Endothelial cell of umbilical vein (primary cell): ENCODE results near the gene DNAJC18. TPM values are rescaled to one million over a fixed set of nuclear protein-coding genes. Genes with fewer than 3 reads are reported as not detected.

Experiments
- BruUV-seq: library from RNA; stranded (reverse); fragments of 400-500 nt; replicated peaks from 2 replicates; lab custom pipeline; 2021; lab: Mats Ljungman, UMichigan
- CTCF ChIA-PET: fragments of 300-600, 350-600 bp; sonication (Branson Sonifier 250); formaldehyde crosslinking; loops from one replicate; lab custom pipeline; 2021; ENCODE audit warnings: antibody characterized with exemption, inconsistent platforms; lab: Charles Lee
- POLR2A ChIA-PET: fragments of 300-600, 350-600 bp; sonication (Branson Sonifier 250); formaldehyde crosslinking; loops from one replicate; lab custom pipeline; 2021; ENCODE audit warnings: antibody characterized with exemption, inconsistent platforms; lab: Charles Lee
- DNase-seq: peaks from one replicate; pipeline ENCODE4 v3.0.0-alpha.2; 2011; ENCODE audit warnings: low read depth, low spot score
- FAIRE-seq: peaks from 2 replicates; lab custom pipeline; 2011; peaks lifted over from hg19 to GRCh38; lab: Jason Lieb, UNC
- H2AFZ ChIP-seq: 2 replicates; pipeline ENCODE4 v1.6.0; 2012; ENCODE audit warnings: low read depth, low read length, control low read depth, inconsistent platforms
- H3K27ac ChIP-seq: 2 replicates; pipeline ENCODE4 v1.5.1; 2011; ENCODE audit warnings: low read depth, mild to moderate bottlenecking, control low read depth, low read length, moderate library complexity; ENCODE audit not compliant: insufficient read depth
- H3K27me3 ChIP-seq, 2 experiments: 2 replicates each; pipeline versions ENCODE4 v1.6.0 to v1.6.1; 2011; ENCODE audit warnings: low read length in 2 of 2, mixed read lengths in 1 of 2; ENCODE audit not compliant: control insufficient read depth in 2 of 2, insufficient read depth in 2 of 2
- H3K36me3 ChIP-seq, 2 experiments: 2 replicates in 1 of 2; 3 replicates in 1 of 2; pipeline ENCODE4 v1.5.1; 2011; ENCODE audit warnings: low read length in 2 of 2, mild to moderate bottlenecking in 1 of 2, moderate library complexity in 1 of 2; ENCODE audit not compliant: control insufficient read depth in 2 of 2, insufficient read depth in 2 of 2; ENCODE audit errors: extremely low read depth in 1 of 2
- H3K4me1 ChIP-seq: 3 replicates; pipeline ENCODE4 v1.5.1; 2011; ENCODE audit warnings: mild to moderate bottlenecking, low read length; ENCODE audit not compliant: control insufficient read depth, insufficient read depth; ENCODE audit errors: extremely low read depth
- H3K4me2 ChIP-seq: 2 replicates; pipeline ENCODE4 v1.6.1; 2011; ENCODE audit warnings: low read length, control low read depth, mixed read lengths; ENCODE audit not compliant: insufficient read depth
- H3K4me3 ChIP-seq, 3 experiments: fragments of 200-600 bp in 1 of 3; sonication (generic), shearing (Covaris generic) in 1 of 3; replicated peaks in 1 of 3; 2 replicates each; pipeline ENCODE4 v1.5.1; 2011 to 2016; ENCODE audit warnings: control low read depth in 3 of 3, low read length in 3 of 3, mild to moderate bottlenecking in 2 of 3, inconsistent platforms in 1 of 3, low read depth in 1 of 3, moderate library complexity in 1 of 3; ENCODE audit not compliant: insufficient read depth in 1 of 3
- H3K79me2 ChIP-seq: 2 replicates; pipeline ENCODE4 v1.6.0; 2012; ENCODE audit warnings: low read length, inconsistent platforms; ENCODE audit not compliant: control insufficient read depth, insufficient read depth
- H3K9ac ChIP-seq: replicated peaks from 2 replicates; pipeline ENCODE3; 2011; ENCODE audit warnings: low read length, control low read depth; ENCODE audit not compliant: insufficient read depth; ENCODE audit errors: extremely low read depth
- H3K9me1 ChIP-seq: replicated peaks from 3 replicates; pipeline ENCODE4 v1.6.0; 2011; ENCODE audit warnings: mild to moderate bottlenecking, low read length; ENCODE audit not compliant: control insufficient read depth, insufficient read depth; ENCODE audit errors: extremely low read depth
- H3K9me3 ChIP-seq: replicated peaks from 2 replicates; pipeline ENCODE4 v1.5.1; 2012; ENCODE audit warnings: low read length, inconsistent platforms; ENCODE audit not compliant: control insufficient read depth, insufficient read depth
- H4K20me1 ChIP-seq: replicated peaks from 2 replicates; pipeline ENCODE3; 2011; ENCODE audit warnings: mild to moderate bottlenecking, low read length; ENCODE audit not compliant: control insufficient read depth, insufficient read depth; ENCODE audit errors: extremely low read depth
- EZH2 ChIP-seq: IDR thresholded peaks from 2 replicates; pipeline ENCODE4 v1.6.1; 2012; ENCODE audit warnings: borderline replicate concordance, low read depth, mild to moderate bottlenecking, moderate library complexity, low read length, inconsistent platforms; ENCODE audit not compliant: severe bottlenecking
- FOS ChIP-seq: IDR thresholded peaks from 2 replicates; pipeline ENCODE4 v1.6.1; 2011; ENCODE audit warnings: mild to moderate bottlenecking, low read length, moderate library complexity, borderline replicate concordance; ENCODE audit not compliant: insufficient read depth
- GATA2 ChIP-seq: IDR thresholded peaks from 2 replicates; pipeline ENCODE4 v1.7.0; 2011; ENCODE audit warnings: low read depth, mild to moderate bottlenecking, moderate library complexity, mixed read lengths, low read length; ENCODE audit not compliant: insufficient read length, insufficient read depth
- JUN ChIP-seq: IDR thresholded peaks from 2 replicates; pipeline ENCODE4 v1.6.1; 2011; ENCODE audit warnings: borderline replicate concordance, low read depth; ENCODE audit not compliant: insufficient read length, insufficient read depth
- MAX ChIP-seq: IDR thresholded peaks from 2 replicates; pipeline ENCODE4 v1.6.1; 2011; ENCODE audit not compliant: insufficient read depth, insufficient read length
- MYC ChIP-seq: IDR thresholded peaks from one replicate; pipeline ENCODE4 v1.6.1; 2011; ENCODE audit warnings: mild to moderate bottlenecking, low read depth, low read length
- POLR2A ChIP-seq: IDR thresholded peaks from 2 replicates; pipeline ENCODE4 v1.6.1; 2012; ENCODE audit warnings: low read depth, mild to moderate bottlenecking, control low read depth, low read length
- POLR2AphosphoS5 ChIP-seq: IDR thresholded peaks from 2 replicates; pipeline ENCODE4 v1.6.1; 2012; ENCODE audit warnings: low read depth, mild to moderate bottlenecking, control low read depth, low read length, moderate library complexity; ENCODE audit not compliant: insufficient read depth
- dilution Hi-C: fragments of 300-500 bp; cut with MboI; formaldehyde crosslinking; loops from one replicate; pipeline ENCODE4 v1.15.0; 2019; ENCODE audit warnings: low sequenced_read_pairs; ENCODE audit not compliant: extremely low pct_ligation_motif_present
- intact Hi-C: fragments of 100-400 bp; cut with micrococcal nuclease; formaldehyde crosslinking; loops from one replicate; pipeline ENCODE4 v1.10.0; 2022
- polyA plus RNA-seq, 4 experiments: library from polyadenylated mRNA; depleted of rRNA in 3 of 4; stranded (reverse) in 3 of 4; unstranded in 1 of 4; fragments of >200 nt; gene quantifications; 2 replicates each; pipeline versions ENCODE4 v1.2.1 to v1.2.3, GENCODE V29; 2011 to 2012; ENCODE audit warnings: missing spikeins in 1 of 4
- total RNA-seq: library from RNA; stranded (reverse); gene quantifications from 2 replicates; pipeline ENCODE4 v1.2.3, GENCODE V29; 2021
- TF ChIP-seq, protein P1 (sequence below), 2 donors: IDR thresholded peaks; 1 replicate in 1 of 2; 2 replicates in 1 of 2; pipeline ENCODE4 v1.5.1; 2011; ENCODE audit warnings: low read length in 2 of 2, mild to moderate bottlenecking in 2 of 2, moderate library complexity in 2 of 2, control low read depth in 1 of 2, inconsistent platforms in 1 of 2, low read depth in 1 of 2; ENCODE audit not compliant: insufficient read depth in 1 of 2; ENCODE audit errors: extremely low read depth in 1 of 2

DNAJC18 gene
- total and polyA plus RNA-seq, 2 donors (not counting 3 experiments of a cell fraction or from before 2014, with no cell fraction given) = 23.2 to 52.6 TPM

- Histone ChIP-seq H3K4me2 (peak overlapping the region; percentile 65), H3K4me3 (no peak overlapping the region), H3K9me3 (no peaks in the 10 kb centered on the region), H2AFZ (no peak overlapping the region), H3K9ac (peak overlapping the region; percentile 2), H3K79me2 (no peaks in the 10 kb centered on the region), H3K4me1 (peaks cover 25% of the 10 kb centered on the region), H4K20me1 (no peaks in the 10 kb centered on the region), H3K9me1 (no peaks in the 10 kb centered on the region), H3K27ac (peak overlapping the region; percentile 7), H3K36me3 (peaks cover 11 to 16% of the 10 kb centered on the region in 2 experiments), H3K27me3 (no peaks in the 10 kb centered on the region)
- ChIA-PET CTCF (interaction anchor here (0.6 to 9.0 kb wide), 10 partner anchors 11 to 215 kb away, joined by 3 to 191 read pairs (median 3); partner anchors contain the start of genes SPATA24 and UBE2D2), POLR2A (no interaction called here)
- peak; percentile 54 for DNase-seq
- FAIRE-seq = no peak
- intact Hi-C loops = no loop called here
- TF ChIP-seq, protein P1, sequence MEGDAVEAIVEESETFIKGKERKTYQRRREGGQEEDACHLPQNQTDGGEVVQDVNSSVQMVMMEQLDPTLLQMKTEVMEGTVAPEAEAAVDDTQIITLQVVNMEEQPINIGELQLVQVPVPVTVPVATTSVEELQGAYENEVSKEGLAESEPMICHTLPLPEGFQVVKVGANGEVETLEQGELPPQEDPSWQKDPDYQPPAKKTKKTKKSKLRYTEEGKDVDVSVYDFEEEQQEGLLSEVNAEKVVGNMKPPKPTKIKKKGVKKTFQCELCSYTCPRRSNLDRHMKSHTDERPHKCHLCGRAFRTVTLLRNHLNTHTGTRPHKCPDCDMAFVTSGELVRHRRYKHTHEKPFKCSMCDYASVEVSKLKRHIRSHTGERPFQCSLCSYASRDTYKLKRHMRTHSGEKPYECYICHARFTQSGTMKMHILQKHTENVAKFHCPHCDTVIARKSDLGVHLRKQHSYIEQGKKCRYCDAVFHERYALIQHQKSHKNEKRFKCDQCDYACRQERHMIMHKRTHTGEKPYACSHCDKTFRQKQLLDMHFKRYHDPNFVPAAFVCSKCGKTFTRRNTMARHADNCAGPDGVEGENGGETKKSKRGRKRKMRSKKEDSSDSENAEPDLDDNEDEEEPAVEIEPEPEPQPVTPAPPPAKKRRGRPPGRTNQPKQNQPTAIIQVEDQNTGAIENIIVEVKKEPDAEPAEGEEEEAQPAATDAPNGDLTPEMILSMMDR (IDR thresholded peaks at IDR 0.05; ENCODE audit: extremely low read depth in 1 of 2, insufficient read depth in 1 of 2, low read depth in 1 of 2, low read length in 2 of 2) = no peak
- TF ChIP-seq FOS (no peak), MYC (no peak), MAX (no peak), EZH2 (no peak), POLR2A (no peak), GATA2 (no peak), POLR2AphosphoS5 (no peak), JUN (no peak)
- dilution Hi-C loops = loop anchor here (10.0 kb wide), 1 partner anchor 106 kb away; no protein-coding TSS in a partner anchor
- BruUV-seq = no TSS peak
Measured at GRCh38 chr5:139418793-139419192, 20.5 kb downstream of the DNAJC18 start.
